HG03108 (cell line): ENCODE data around the gene LRRC8B.
"Not testable (repeated sequence)": the region's sequence is repeated elsewhere in the genome, so short reads cannot be mapped to it uniquely, and the experiment has no call there.

Experiments
- ATAC-seq: cut with Tn5 transposase; IDR thresholded peaks from one replicate; pipeline ENCODE4 v1.9.1; 2021; ENCODE audit warnings: moderate library complexity; ENCODE audit not compliant: unreplicated experiment

The LRRC8B gene

DNA sequence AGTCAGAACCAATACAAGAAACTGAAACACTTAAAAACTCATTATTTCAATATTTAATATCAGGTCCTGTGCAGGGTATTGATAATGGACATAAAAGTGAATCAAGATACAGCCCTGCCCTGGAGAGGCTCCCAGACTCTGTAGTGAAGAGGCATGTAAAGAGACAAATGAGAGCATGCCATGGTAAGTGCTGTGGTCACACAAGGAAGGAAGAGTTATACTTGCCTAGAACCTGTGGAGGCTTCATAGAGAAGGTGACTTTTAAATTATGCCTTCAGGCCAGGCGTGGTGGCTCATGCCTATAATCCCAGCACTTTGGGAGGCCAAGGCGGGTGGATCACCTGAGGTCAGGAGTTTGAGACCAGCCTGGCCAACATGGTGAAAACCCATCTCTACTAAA lies 105.0 kb downstream of the LRRC8B start:
- ATAC-seq = not testable (repeated sequence)

DNA sequence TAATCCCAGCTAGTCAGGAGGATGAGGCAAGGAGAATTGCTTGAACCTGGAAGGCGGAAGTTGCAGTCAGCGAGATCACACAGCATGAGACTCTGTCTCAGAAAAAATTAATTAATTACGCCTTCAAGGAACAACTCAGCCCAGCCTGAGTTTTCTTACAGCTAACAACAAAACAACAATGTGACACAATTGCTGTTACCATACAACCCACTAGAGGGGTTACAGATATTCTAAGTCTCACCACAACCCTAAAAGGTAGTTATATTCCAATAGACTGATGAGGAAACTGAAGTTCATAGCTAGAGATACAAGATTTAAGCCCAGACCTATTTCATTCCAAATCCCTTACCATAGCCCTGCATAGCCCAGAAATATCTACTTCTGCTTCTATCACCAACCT lies 105.4 kb downstream of the LRRC8B start:
- ATAC-seq = no peak

DNA sequence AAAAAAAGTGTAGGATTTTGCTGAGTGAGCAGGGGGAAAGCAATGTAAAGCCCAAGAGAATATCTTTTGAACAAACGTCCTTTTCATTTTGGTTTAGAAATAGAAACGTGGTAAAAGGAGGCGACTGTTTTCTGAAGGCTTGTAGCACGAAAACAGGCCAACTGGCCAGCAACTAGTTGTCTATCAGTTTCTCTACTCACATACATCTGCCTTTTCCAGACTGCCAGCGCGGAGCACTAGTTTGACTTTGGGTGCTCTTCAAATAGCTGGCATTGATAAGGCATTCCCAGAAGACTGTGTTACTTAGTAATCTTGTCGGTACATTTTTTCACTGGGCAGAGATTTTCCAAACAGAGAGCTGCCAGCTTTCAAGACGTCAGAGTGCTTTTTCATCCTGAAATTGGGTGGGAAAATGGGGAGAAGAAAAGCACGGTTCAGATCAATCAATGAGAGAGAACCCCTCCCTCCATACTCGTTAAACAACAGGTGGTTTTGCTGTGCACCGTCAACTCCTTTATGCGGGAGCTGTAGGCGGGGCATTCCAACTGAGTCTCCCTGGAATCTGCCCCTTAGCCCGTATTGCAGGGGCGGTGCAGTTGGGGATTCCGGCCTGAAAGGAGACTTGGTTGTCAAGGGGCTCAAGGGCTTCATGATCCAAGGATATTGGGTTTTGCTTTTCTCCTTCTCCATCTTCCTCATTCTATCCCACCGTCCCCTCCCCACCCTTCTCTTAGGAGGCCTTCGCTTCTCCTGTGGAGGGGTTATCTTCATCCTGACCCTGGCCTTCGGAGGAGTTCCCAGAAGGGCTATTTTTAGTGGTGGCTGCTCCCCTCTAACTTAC lies 107.4 kb downstream of the LRRC8B start:
- ATAC-seq = no peak

DNA sequence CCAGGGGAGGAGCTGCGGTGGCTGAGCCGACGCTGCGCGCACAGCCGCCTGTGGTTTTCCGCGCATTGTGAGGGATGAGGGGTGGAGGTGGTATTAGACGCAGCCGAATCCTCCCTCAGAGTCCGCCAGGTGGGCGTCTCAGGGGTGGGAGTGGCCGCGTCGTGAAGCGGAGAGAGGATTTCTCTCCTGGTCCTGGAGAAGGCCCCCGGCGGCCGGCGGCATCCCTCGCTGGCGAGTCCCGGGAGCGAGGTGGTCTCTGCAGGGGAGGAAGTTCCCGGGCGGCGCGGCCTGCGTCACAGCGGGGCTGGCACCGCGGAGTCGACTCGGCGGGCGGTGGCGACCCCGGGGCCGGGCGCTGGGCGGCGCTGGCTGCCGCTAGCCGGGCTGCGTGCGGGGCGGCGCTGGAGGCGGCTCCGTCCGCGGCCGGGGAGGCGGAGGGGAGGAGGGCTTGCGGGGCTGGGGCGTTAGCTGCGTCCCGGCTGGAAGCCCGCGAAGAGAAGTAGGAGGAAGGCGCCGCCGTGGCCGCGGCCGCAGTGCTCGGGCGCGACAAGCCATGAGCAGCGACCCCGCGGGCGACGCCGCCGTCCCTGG lies 108.1 kb downstream of the LRRC8B start, which contains the start of gene LRRC8C:
TSS of gene LRRC8C (plus strand) at position 464 of the 591 bp plus-strand sequence. CDS start 53,354 bp downstream, outside the sequence.
- peak; percentile 89 for ATAC-seq

DNA sequence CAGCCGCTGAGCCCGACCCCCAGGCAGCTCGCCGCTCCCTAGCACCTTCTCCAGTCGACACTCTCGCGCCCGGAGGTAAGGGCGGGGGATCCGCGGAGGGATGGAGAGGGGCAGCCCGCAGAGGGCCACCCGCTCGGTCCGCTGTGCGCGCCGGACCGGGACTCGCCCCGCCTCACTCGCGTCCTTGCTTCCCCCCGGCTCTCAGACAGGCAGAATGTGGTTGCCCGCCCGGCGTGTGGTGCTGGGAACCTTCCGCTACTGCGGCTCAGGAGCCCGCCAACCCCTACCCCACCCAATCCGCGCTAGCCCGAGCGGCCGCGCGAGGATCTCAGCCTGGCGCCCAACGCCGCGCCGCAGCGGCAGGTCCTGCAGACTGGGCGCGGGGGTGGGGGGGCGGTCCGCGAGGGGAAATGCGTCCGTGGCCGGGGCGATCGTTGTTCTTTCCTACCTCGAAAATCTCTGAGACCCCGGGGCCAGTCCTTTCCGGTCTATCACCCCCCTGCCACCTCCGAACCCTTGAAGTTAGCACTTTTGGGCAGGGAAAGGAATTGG lies 108.7 kb downstream of the LRRC8B start:
- peak; percentile 29 for ATAC-seq

GRCh38 chr1:89633800-89634625 lies 109.4 kb downstream of the LRRC8B start:
- no peak for ATAC-seq

DNA sequence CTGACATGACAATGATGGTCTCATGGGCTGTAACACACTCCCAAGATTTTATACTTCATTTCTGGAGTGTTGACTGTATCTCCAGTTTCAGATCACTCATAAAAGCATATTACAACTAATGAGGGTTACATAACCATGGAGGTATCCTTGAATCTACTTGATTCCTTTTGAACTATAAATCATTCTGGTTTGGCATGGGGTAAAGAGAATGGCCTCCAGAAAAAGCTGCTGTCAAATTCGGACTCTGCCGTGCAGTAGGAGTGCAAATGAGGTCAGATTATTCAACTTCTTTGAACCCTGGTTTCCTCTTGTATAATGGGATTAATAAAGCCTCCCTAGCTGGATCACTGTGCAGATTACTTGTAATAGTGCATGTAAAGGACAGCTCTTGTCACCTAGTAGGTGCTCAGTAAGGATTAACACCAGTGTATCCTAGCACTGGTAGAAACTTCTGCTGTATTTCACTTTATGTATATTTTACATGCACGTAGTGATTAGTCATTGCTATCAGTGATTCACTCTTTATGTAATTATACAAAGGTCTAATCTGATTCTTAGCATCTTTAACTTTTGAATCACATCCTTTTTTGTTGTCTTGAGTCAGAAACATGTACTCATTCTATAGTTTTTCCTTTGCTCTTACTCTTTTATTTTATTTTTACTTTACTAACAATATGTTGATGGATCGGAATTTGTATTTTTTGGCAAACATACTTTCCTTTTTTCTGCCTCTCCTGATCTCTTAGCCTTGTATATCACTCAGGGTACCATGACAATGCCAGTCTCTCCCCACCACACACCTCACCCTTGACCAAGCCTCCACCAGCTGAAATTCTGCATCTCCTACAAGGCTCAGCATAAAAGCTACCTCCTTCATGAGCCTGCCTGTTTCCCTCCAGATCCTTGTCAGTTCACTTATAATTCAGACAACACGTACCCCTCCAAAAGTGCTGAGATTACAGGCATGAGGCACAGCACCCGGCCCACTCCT lies 111.5 kb downstream of the LRRC8B start:
- no peak for ATAC-seq

GRCh38 chr1:89637496-89637895 lies 112.9 kb downstream of the LRRC8B start:
- ATAC-seq = no peak

DNA sequence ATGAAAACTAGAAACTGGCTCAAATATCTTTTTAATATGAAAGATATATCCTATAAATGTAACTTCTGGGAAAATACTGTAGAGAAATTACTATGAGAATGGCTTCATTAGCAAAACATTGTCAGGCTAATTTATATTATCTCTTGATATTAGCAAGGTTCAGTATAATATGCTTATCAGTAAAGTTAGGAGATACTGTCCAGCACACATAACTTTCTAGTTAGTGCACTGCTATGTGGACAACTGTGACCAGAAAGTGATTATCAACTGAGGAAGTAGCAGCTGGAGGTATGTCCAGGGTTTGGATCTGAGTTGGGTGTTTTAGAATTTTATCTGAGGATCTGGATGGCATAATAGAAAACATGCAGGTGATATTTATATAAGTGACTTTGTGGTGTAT lies 115.8 kb downstream of the LRRC8B start:
- ATAC-seq = no peak

DNA sequence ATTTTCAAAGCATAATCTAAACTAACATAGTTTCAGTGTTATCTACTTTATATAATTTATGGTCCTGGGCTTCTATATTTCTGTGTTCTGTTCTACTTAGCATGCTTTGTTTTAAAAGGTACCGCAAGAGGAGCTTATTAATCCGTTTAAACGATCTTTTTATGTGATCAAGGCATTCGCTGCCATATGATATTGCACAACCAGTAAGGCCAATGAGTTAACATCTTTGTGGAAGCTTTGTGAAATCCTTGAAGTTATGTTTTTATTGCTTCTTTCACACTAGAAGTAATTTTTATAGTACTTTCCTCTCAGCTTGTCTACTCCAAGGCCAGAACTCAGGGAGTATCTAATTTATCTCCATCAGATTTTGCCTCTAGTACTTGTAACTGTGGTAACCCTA lies 117.2 kb downstream of the LRRC8B start:
- ATAC-seq = no peak

DNA sequence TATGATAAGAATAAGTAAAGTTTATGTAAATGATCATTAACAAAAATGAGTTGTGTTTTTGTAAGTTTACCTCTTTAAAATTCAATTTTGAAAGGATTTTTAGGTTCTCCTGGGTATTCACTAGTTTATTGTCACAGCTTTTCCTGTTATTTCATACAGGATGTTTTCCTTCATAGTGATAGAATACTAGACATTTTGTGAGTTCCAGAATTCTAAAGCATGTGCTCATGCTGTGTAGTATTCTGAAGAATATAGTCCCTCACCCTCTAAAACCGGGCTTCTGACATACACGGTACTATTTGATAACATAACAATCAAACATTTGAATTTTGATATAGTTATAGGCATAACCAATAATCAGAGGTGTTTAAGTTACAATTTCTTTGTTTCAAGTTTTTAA lies 118.9 kb downstream of the LRRC8B start:
- ATAC-seq = no peak

GRCh38 chr1:89644119-89644814 lies 119.6 kb downstream of the LRRC8B start:
- ATAC-seq = no peak

GRCh38 chr1:89646259-89646658 lies 121.6 kb downstream of the LRRC8B start:
- no peak for ATAC-seq
